GM18498 (cell line): ENCODE measurements around the gene ATP6V0E1.
"Not testable (repeated sequence)": the region's sequence is repeated elsewhere in the genome, so short reads cannot be mapped to it uniquely, and the experiment has no call there.

Source experiments
- ATAC-seq: cut with Tn5 transposase; IDR thresholded peaks from one replicate; pipeline ENCODE4 v1.9.1; 2021; ENCODE audit warnings: mild to moderate bottlenecking, moderate library complexity; ENCODE audit not compliant: unreplicated experiment

The ATP6V0E1 gene

DNA sequence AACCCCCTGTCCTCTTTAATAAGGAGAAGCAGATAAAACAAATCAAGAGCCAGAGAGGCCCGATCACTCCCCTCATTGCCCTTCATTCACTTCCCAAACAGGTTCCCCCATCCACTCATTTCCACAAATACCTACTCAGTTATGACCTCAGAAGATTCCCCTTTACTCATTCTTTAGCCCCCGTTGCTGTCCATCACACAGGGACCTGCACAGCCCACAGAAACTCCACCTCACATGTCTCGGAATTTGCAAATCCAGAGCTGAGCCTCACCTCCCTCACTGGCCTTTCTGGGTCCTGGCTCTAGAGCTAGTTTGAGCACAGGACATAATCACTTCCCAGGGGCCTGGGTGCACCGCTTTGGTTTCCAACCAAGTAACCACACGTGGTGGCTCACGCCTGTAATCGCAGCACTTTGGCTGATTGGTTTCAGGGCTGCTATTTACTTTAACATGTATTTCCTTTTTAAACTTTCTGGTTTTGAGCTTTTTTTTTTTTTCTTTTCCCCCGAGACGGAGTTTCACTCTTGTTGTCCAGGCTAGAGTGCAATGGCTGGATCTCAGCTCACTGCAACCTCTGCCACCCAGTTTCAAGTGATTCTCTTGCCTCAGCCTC lies 17.8 kb downstream of the ATP6V0E1 start:
- peak; percentile 94 for ATAC-seq

DNA sequence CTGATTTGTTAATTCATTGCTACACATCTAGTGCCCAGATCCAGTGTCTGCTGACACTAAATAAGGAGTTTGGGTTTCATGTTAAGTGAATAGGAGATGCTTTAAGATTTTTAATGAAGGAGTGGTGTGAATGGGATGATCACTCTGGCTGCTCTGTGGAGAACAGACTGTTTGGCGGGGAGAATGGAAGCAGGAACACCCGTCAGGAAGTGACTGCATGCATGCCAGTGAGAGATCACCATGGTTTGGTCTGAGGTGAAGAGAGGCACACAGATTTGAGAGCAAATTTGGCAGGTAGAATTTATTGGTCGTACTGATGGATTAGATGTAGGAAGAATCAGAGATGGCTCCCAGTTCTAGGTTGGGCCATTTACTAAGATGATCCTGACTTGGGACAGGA lies 19.8 kb downstream of the ATP6V0E1 start:
- ATAC-seq: no peak

DNA sequence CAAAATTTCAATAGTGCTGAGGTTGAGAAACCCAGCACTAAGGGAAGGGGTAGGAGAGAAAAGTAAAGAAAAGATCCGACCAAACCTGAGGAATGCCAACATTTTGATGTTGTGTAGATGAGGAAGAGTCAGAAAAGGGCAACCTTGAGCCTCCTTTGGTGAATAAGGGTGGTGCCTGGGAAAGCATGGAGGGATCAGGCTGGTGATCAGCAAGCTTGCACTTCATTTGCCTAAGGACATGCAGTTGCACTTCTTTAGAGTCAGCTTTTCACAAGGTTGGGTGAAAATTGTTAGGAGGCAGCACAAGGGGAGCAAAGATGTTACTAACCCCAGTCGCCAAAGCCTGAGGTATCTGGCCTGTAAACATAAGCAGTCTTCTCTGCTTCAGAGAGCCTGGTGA lies 20.4 kb downstream of the ATP6V0E1 start:
- ATAC-seq: no peak

GRCh38 chr5:173004447-173004846 lies 20.9 kb downstream of the ATP6V0E1 start:
- ATAC-seq: no peak

DNA sequence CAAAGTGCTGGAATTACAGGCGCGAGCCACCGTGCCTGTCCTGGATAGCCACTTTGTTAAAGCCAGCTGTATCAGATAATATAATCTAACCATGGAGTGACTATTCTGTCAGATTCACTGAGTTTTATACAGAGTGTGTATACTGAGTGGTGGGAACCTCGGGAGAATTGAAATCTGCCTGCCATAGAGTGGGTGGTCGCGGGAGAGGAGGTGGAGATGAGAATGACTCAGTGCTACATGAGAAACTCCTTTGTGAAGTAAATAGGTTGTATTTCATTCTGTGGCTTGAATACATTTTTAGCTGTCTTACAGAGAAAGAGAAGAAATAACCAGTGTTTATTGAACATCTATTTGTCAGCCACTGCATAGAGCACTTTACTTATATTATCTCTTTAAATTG lies 26.4 kb downstream of the ATP6V0E1 start:
- ATAC-seq: no peak

- ATAC-seq: no peak
These were observed 27.2 kb downstream of the ATP6V0E1 start for GRCh38 chr5:173010547-173011464.

- no peak for ATAC-seq
These were observed 28.0 kb downstream of the ATP6V0E1 start for GRCh38 chr5:173011566-173011965.

GRCh38 chr5:173012882-173013281 lies 29.3 kb downstream of the ATP6V0E1 start:
- ATAC-seq: no peak

GRCh38 chr5:173014671-173015070 lies 31.1 kb downstream of the ATP6V0E1 start:
- no peak for ATAC-seq

GRCh38 chr5:173015192-173015591 lies 31.6 kb downstream of the ATP6V0E1 start:
- ATAC-seq: no peak

GRCh38 chr5:173015598-173016455 lies 32.3 kb downstream of the ATP6V0E1 start:
- no peak for ATAC-seq

GRCh38 chr5:173016598-173017046 lies 33.1 kb downstream of the ATP6V0E1 start:
- ATAC-seq: no peak

GRCh38 chr5:173017087-173017486 lies 33.5 kb downstream of the ATP6V0E1 start:
- not testable (repeated sequence) for ATAC-seq

DNA sequence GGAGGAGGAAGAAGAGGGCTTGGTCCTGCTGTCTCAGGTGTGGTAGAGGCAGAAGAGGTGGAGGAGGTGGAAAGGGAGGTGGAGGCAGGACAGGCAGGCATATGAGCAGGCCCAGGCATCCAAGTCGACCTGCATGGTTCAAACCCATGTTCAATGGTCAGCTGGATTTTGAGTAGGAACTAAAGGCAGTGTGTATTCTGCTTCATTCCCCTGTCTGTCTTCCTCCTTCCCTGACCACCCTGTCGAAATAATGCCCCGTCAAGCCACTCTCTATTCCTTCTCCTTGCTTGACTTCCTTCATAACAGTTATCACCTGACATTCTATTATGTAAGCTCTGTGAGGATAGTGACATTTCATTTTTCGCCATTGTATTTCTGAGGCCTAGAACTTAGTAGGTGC lies 34.8 kb downstream of the ATP6V0E1 start:
- ATAC-seq: no peak

- ATAC-seq: no peak
These were observed 36.6 kb downstream of the ATP6V0E1 start for GRCh38 chr5:173020154-173020581.

GRCh38 chr5:173020643-173021042 lies 37.1 kb downstream of the ATP6V0E1 start:
- ATAC-seq: no peak

DNA sequence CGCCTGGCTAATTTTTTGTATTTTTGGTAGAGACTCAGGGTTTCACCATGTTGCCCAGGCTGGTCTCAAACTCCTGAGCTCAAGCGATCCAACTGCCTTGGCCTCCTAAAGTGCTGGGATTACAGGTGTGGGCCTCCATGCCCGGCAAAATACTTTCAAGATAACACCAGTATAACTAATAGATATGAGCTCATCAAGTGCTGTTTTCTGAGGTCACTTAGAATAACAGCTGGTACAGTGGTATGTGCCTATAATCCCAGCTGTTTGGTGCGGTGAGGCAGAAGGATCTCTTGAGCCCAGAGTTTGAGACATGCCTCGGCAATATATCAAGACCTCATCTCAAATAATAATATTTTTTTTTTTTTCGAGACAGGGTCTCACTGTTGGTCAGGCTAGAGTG lies 42.1 kb downstream of the ATP6V0E1 start:
- no peak for ATAC-seq

DNA sequence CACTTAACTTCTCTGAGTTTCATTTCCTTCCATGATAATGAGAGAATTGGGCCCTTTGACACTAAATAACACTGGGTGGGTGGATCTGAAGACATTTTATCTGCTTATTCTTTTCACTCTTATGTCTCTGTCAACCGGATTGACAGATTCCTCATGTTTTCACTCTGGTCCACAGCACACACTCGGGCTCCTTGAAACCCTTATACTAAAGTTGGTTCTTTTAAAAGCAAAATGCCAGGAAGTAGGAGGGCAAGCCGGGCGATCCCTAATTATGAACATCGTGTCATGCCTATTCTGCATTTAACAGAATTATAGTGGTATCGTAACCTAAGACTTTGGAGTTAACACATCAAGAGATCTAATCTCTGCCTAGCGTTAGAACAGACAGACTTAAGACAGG lies 44.3 kb downstream of the ATP6V0E1 start:
- ATAC-seq: no peak

GRCh38 chr5:173028811-173029327 lies 45.3 kb downstream of the ATP6V0E1 start:
- no peak for ATAC-seq

DNA sequence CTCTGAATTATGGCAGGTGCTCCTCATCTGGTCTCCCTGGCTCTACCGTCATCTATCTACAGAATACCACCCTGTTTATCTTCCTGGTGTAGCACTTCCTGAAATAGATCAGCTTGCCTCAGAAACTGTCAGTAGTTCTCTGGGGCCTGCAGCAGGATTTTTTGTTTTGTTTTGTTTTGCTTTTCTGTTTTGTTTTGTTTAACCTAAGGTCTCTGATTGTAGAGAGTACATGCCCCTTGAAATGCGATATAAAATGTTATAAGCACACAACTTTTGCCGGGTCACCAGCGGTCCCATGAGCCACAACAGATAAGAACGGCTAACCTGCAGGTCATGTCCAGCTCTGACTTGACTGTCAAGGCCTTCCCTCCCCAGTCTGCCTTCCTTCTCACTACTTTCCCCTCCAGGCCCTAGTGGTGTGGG lies 45.9 kb downstream of the ATP6V0E1 start:
- peak; percentile 52 for ATAC-seq

- not testable (repeated sequence) for ATAC-seq
These were observed 48.5 kb downstream of the ATP6V0E1 start for GRCh38 chr5:173032096-173032495.
